Heart right ventricle (tissue), 16 donors: Measurements from ENCODE around the gene CTSL. TPM values are rescaled to one million over a fixed set of nuclear protein-coding genes. Genes with fewer than 3 reads are reported as not detected.

Experiments
- ATAC-seq, 8 donors: fragments of 200-7000 bp; cut with Tn5 transposase; one replicate each; pipeline ENCODE4 v1.9.1; 2020; ENCODE audit warnings: mild to moderate bottlenecking in 8 of 8, moderate library complexity in 8 of 8, moderate number of reproducible peaks in 1 of 8
- DNase-seq, 2 donors: peaks; one replicate each; pipeline ENCODE4 v3.0.0-alpha.2; 2020
- H3K27ac ChIP-seq, 10 donors: fragments of 200-600 bp; sonication (generic) in 2 of 10; one replicate each; pipeline versions ENCODE4 v1.5.0 to v1.8.0; 2020 to 2022; ENCODE audit warnings: mild to moderate bottlenecking in 3 of 10
- H3K27me3 ChIP-seq, 7 donors: fragments of 200-600 bp; one replicate each; pipeline ENCODE4 v1.8.0; 2021 to 2022; ENCODE audit warnings: mild to moderate bottlenecking in 2 of 7
- H3K36me3 ChIP-seq, 9 donors: fragments of 200-600 bp; sonication (generic) in 1 of 9; one replicate each; pipeline versions ENCODE4 v1.5.0 to v1.8.0; 2020 to 2022; ENCODE audit warnings: mild to moderate bottlenecking in 2 of 9
- H3K4me1 ChIP-seq, 9 donors: fragments of 200-600 bp; sonication (generic) in 1 of 9; one replicate each; pipeline versions ENCODE4 v1.5.0 to v1.8.0; 2020 to 2022; ENCODE audit warnings: mild to moderate bottlenecking in 4 of 9
- H3K4me3 ChIP-seq, 10 donors: fragments of 200-600 bp; sonication (generic) in 2 of 10; one replicate each; pipeline versions ENCODE4 v1.5.0 to v1.8.0; 2020 to 2022; ENCODE audit warnings: mild to moderate bottlenecking in 7 of 10, moderate library complexity in 2 of 10
- H3K9me3 ChIP-seq, 11 donors: fragments of 200-600 bp in 10 of 11; sonication (generic) in 2 of 11; one replicate each; pipeline versions ENCODE4 v1.5.0 to v1.8.0; 2013 to 2022; ENCODE audit warnings: mild to moderate bottlenecking in 2 of 11, control low read depth in 1 of 11, moderate library complexity in 1 of 11
- WGBS, 2 donors: extraction: QIAGEN DNeasy Blood & Tissue Kit; methylation state at CpG; one replicate each; pipeline ENCODE4 v1.1.7; 2013; ENCODE audit warnings: inconsistent platforms in 1 of 2; 5-methylcytosine and 5-hydroxymethylcytosine counted together
- intact Hi-C, 10 donors: fragments of 100-400 bp; cut with DNase I; formaldehyde crosslinking; loops; one replicate each; pipeline versions ENCODE4 v1.11.1 to v1.14.2; 2022
- polyA plus RNA-seq, 2 donors: library from polyadenylated mRNA; stranded (reverse); fragments of 200-250 nt; gene quantifications; one replicate each; pipeline ENCODE4 v1.2.3, GENCODE V29; 2013
- total RNA-seq, 10 donors: library from RNA; stranded (reverse); fragmentation: NEBNext Ultra II Directional in 3 of 10; extraction: Animal tissue kit (Norgen Biotek cat#: 25700) in 3 of 10; gene quantifications; one replicate each; pipeline versions ENCODE4 v1.2.1 to v1.2.4, GENCODE V29; 2021 to 2023
- TF ChIP-seq, protein P1 (sequence below), 9 donors: fragments of 200-600 bp; sonication (generic) in 2 of 9; IDR thresholded peaks; one replicate each; pipeline versions ENCODE4 v1.5.0 to v1.8.0; 2021 to 2022; ENCODE audit warnings: antibody characterized with exemption in 9 of 9, mild to moderate bottlenecking in 5 of 9, moderate library complexity in 1 of 9
- donor health status: Arrhythmogenic right ventricular cardiomyopathy.
- donor health status: ischemic (EF 13 %, LVEDD 7.1; RV severe dilation, severe dysfunction).
- donor health status: healthy with polysubstance abuse.
- donor health status: DM: no; HTN: yes; CAD: no.
- donor health status: DM: no; HTN: no; CAD: no.
- donor health status: ischemic (EF 25% LVEDD 6.9; RV normal size, moderate dysfunction).
- donor health status: ischemic (EF 25% LVEDD 5.7; RV mildly dilated, moderate dysfunction).
- donor health status: healthy.
- donor health status: DM: yes; HTN: yes; CAD: no.
- donor health status: Ischemic cardiomyopathy.
- donor health status: ischemic (EF 35%, LVEDD 5.7; RV mildly dilated, moderate dysfunction).
- donor health status: nonischemic (EF 11% LVEDD 7.7; RV severe dilation, severe dysfunction).
- donor health status: DM: yes; HTN: yes; CAD: no.
- donor health status: PGD.
- donor health status: ischemic (EF 29% LVEDD 5.4; RV normal size, mild dysfunction).
- donor health status: nonischemic (EF 23%, LVEDD 6.1; RV moderate dilation, normal function).

Gene CTSL
- total and polyA plus RNA-seq, 12 donors: 75.8 to 189 (median 134) TPM

DNA sequence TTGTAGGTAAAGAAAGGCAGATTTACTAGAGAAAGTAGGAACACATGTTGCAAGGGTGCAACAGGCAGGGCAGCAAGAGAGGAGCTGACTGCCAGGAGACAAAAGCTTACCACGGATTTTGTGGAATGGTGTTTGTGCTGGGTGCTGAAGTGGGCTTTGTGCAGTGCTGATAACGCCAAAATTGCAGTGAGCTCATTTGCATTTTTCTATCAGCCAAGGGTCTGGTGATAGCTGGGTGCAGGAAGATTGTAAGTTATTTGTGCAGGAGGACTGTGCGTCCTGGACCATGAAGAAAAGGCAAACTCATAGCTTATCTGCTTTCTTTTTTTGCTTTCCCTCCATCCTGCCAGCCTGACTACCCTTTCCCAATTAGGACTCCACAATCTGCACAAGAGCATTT is 13.6 kb downstream of the CTSL start:
- DNase-seq (no peak), ATAC-seq (no peak)
- Histone ChIP-seq H3K36me3 (no peaks in the 10 kb centered on the region), H3K4me1 (no peaks in the 10 kb centered on the region), H3K27ac (no peak overlapping the region), H3K27me3 (peaks cover 0 to 24% (median 8%) of the 10 kb centered on the region in 7 donors), H3K9me3 (peaks cover 0 to 24% (median 8%) of the 10 kb centered on the region in 11 donors), H3K4me3 (no peak overlapping the region)
- TF ChIP-seq, protein P1, sequence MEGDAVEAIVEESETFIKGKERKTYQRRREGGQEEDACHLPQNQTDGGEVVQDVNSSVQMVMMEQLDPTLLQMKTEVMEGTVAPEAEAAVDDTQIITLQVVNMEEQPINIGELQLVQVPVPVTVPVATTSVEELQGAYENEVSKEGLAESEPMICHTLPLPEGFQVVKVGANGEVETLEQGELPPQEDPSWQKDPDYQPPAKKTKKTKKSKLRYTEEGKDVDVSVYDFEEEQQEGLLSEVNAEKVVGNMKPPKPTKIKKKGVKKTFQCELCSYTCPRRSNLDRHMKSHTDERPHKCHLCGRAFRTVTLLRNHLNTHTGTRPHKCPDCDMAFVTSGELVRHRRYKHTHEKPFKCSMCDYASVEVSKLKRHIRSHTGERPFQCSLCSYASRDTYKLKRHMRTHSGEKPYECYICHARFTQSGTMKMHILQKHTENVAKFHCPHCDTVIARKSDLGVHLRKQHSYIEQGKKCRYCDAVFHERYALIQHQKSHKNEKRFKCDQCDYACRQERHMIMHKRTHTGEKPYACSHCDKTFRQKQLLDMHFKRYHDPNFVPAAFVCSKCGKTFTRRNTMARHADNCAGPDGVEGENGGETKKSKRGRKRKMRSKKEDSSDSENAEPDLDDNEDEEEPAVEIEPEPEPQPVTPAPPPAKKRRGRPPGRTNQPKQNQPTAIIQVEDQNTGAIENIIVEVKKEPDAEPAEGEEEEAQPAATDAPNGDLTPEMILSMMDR (IDR thresholded peaks at IDR 0.05): no peak
- intact Hi-C loops: no loop called here
- 53 to 58% methylated on average over 3 of the region's 3 CpGs for WGBS, 2 donors

DNA sequence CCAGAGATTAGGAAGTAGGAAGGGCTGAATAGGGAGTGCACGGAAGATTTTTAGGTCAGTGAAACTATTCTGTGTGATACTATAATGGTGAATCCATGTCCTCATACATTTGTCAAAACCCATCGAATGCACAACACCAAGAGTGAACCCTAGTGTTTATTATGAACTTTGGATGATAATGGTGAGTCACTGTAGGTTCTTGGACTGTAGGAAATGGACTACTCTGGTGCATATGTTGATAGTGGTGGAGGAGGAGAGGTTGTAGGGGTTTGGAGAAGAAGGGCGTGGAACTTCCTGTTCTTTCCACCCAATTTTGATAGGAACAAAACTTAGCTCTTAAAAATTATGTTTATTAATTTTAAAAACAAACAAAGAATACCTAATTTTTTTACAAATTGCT is 14.3 kb downstream of the CTSL start:
- H3K27ac ChIP-seq: no peak overlapping the region
- intact Hi-C loops: no loop called here
- ATAC-seq (no peak), DNase-seq (no peak)
- peaks cover 0 to 24% (median 8%) of the 10 kb centered on the region in 7 donors for H3K27me3 ChIP-seq
- no peak overlapping the region for H3K4me3 ChIP-seq
- TF ChIP-seq, protein P1 (IDR thresholded peaks at IDR 0.05): no peak
- H3K9me3 ChIP-seq: peaks cover 0 to 24% (median 8%) of the 10 kb centered on the region in 11 donors
- H3K36me3 ChIP-seq: no peaks in the 10 kb centered on the region
- no peaks in the 10 kb centered on the region for H3K4me1 ChIP-seq
- 52 to 57% methylated on average over 3 of the region's 3 CpGs for WGBS, 2 donors

DNA sequence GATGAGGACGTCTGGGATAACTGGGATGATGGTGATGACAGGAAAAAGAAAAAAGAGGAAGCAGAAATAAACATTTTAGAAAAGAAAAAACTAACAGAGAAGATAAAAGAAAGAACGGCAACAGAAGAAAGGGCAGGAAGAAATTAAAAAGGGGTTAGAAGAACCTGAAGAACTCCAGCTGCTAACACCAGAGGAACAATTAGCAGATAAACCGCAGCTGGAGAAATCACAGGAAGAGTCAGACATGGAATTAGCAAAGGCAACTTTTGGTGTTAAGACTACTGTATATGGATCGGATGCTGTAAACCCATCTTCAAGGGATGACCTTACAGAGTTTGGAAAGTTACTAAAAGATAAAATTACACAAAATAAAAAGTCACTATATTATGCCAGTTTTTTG is 15.4 kb downstream of the CTSL start:
- Histone ChIP-seq H3K27me3 (peaks cover 0 to 18% (median 5%) of the 10 kb centered on the region in 7 donors), H3K4me1 (no peaks in the 10 kb centered on the region), H3K27ac (no peak overlapping the region), H3K9me3 (peaks cover 0 to 24% (median 8%) of the 10 kb centered on the region in 11 donors), H3K4me3 (no peak overlapping the region), H3K36me3 (no peaks in the 10 kb centered on the region)
- intact Hi-C loops: no loop called here
- TF ChIP-seq, protein P1 (IDR thresholded peaks at IDR 0.05): no peak
- WGBS, 2 donors: 24 to 27% methylated on average over 4 of the region's 4 CpGs
- DNase-seq (no peak), ATAC-seq (no peak)

DNA sequence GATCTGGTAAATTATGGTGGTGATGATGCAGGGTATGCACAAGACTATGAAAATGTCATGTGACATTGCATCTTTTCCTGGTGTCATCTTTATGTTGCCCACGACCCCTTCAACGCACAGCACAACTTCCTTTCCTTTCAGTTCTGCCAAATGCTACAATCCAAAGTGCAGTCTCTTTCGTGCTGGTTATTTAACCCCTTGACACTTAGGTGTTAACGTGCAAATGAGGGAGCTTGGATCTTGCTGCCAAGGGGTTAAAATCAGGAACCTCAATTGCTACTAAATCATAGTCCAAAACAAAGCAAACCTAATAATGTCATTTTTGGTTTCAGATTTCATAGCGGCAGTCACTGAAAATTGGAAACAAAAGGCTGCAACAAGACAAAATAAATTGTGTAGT is 16.0 kb downstream of the CTSL start:
- Histone ChIP-seq H3K9me3 (peaks cover 0 to 24% (median 8%) of the 10 kb centered on the region in 11 donors), H3K36me3 (no peaks in the 10 kb centered on the region), H3K27ac (no peak overlapping the region), H3K4me3 (no peak overlapping the region), H3K4me1 (no peaks in the 10 kb centered on the region), H3K27me3 (peaks cover 0 to 16% (median 0%) of the 10 kb centered on the region in 7 donors)
- intact Hi-C loops: no loop called here
- ATAC-seq (no peak), DNase-seq (no peak)
- 28 to 34% methylated on average over 5 of the region's 5 CpGs for WGBS, 2 donors
- TF ChIP-seq, protein P1 (IDR thresholded peaks at IDR 0.05): no peak
